PFSK-1 (cell line): ENCODE measurements around the gene SLC4A2.

ENCODE experiments used
- POLR2AphosphoS5 ChIP-seq: IDR thresholded peaks from 2 replicates; pipeline ENCODE4 v1.6.1; 2012; ENCODE audit warnings: low read depth, mild to moderate bottlenecking, control low read depth, low read length, moderate library complexity
- SIN3A ChIP-seq: IDR thresholded peaks from 2 replicates; pipeline ENCODE4 v1.6.1; 2012; ENCODE audit warnings: mild to moderate bottlenecking, low read length, moderate library complexity, borderline replicate concordance; ENCODE audit not compliant: insufficient read depth
- TF ChIP-seq, protein P1 (sequence below), 2 experiments: IDR thresholded peaks; 2 replicates each; pipeline versions ENCODE4 v1.6.1 to v1.8.0; 2011 to 2012; ENCODE audit warnings: low read depth in 2 of 2, low read length in 2 of 2, control low read depth in 1 of 2, inconsistent platforms in 1 of 2, mild to moderate bottlenecking in 1 of 2, moderate library complexity in 1 of 2; ENCODE audit not compliant: insufficient read depth in 1 of 2

DNA sequence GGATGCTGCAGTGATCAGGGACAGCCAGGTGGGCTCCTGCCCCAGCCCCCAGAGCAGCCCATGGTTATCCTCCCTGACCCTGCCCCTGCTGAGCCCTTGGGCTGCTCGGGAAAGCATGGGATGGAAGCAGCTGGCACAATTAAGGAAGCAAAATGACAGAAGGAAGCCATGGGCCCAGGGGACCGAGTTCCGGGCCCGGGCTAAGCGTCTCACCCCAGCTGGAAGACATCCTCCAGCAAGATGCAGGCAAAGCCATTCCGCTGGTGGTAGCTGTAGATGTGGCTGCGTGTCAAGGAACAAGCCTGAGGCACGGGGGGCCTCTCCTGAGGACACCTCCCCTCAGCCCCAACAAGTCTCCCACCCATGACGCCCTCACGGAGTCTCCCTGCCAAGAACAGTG lies 36.2 kb upstream of the SLC4A2 start:
- TF ChIP-seq POLR2AphosphoS5: no peak
- no peak for TF ChIP-seq SIN3A
- TF ChIP-seq, protein P1, sequence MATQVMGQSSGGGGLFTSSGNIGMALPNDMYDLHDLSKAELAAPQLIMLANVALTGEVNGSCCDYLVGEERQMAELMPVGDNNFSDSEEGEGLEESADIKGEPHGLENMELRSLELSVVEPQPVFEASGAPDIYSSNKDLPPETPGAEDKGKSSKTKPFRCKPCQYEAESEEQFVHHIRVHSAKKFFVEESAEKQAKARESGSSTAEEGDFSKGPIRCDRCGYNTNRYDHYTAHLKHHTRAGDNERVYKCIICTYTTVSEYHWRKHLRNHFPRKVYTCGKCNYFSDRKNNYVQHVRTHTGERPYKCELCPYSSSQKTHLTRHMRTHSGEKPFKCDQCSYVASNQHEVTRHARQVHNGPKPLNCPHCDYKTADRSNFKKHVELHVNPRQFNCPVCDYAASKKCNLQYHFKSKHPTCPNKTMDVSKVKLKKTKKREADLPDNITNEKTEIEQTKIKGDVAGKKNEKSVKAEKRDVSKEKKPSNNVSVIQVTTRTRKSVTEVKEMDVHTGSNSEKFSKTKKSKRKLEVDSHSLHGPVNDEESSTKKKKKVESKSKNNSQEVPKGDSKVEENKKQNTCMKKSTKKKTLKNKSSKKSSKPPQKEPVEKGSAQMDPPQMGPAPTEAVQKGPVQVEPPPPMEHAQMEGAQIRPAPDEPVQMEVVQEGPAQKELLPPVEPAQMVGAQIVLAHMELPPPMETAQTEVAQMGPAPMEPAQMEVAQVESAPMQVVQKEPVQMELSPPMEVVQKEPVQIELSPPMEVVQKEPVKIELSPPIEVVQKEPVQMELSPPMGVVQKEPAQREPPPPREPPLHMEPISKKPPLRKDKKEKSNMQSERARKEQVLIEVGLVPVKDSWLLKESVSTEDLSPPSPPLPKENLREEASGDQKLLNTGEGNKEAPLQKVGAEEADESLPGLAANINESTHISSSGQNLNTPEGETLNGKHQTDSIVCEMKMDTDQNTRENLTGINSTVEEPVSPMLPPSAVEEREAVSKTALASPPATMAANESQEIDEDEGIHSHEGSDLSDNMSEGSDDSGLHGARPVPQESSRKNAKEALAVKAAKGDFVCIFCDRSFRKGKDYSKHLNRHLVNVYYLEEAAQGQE (IDR thresholded peaks at IDR 0.05; ENCODE audit: insufficient read depth in 1 of 2, low read depth in 2 of 2, low read length in 2 of 2): no peak
